OCI-LY3 (cell line): ENCODE measurements around the gene KRTAP10-8.

Experiments
- CTCF ChIP-seq: fragments of 200-600, 300-600 bp; sonication (generic); IDR thresholded peaks from 2 replicates; pipeline ENCODE4 v1.5.1; 2014; ENCODE audit warnings: antibody characterized with exemption, low read length, low read depth
- EZH2phosphoT487 ChIP-seq: fragments of 200-600 bp; shearing (Covaris generic); IDR thresholded peaks from 2 replicates; pipeline ENCODE4 v1.6.1; 2018; ENCODE audit warnings: antibody characterized with exemption, mixed run types, low read depth

- no peak for TF ChIP-seq CTCF
- TF ChIP-seq EZH2phosphoT487 = no peak
Measured at GRCh38 chr21:44603109-44603875, 8.6 kb upstream of the KRTAP10-8 start.
